Glutamatergic neuron (in vitro differentiated cells): ENCODE results near the gene FBLN5. TPM values are rescaled to one million over a fixed set of nuclear protein-coding genes. Genes with fewer than 3 reads are reported as not detected.

ENCODE experiments used
- DNase-seq: peaks from one replicate; pipeline ENCODE4 v3.0.0; 2022
- H3K27ac Mint-ChIP-seq: one replicate; pipeline ENCODE4 v1.8.0; 2020; ENCODE audit warnings: mild to moderate bottlenecking, mixed read lengths, inconsistent platforms; ENCODE audit not compliant: unreplicated experiment
- H3K27me3 Mint-ChIP-seq: one replicate; pipeline ENCODE4 v1.8.0; 2020; ENCODE audit warnings: mild to moderate bottlenecking, moderate library complexity, mixed read lengths, inconsistent platforms; ENCODE audit not compliant: unreplicated experiment
- H3K36me3 Mint-ChIP-seq: one replicate; pipeline ENCODE4 v1.8.0; 2020; ENCODE audit warnings: mild to moderate bottlenecking, mixed read lengths, inconsistent platforms; ENCODE audit not compliant: unreplicated experiment
- H3K4me1 Mint-ChIP-seq: one replicate; pipeline ENCODE4 v1.8.0; 2020; ENCODE audit warnings: mild to moderate bottlenecking, low read depth, mixed read lengths, inconsistent platforms; ENCODE audit not compliant: unreplicated experiment
- H3K4me3 Mint-ChIP-seq: one replicate; pipeline ENCODE4 v1.8.0; 2020; ENCODE audit warnings: mild to moderate bottlenecking, mixed read lengths, inconsistent platforms; ENCODE audit not compliant: unreplicated experiment
- H3K9me3 Mint-ChIP-seq: one replicate; pipeline ENCODE4 v1.8.0; 2020; ENCODE audit warnings: mild to moderate bottlenecking, moderate library complexity, mixed read lengths, inconsistent platforms; ENCODE audit not compliant: unreplicated experiment
- total RNA-seq: library from RNA; stranded (reverse); fragmentation: NEBNext Ultra II Directional; extraction: Animal tissue kit (Norgen Biotek cat#: 25700); gene quantifications from one replicate; pipeline ENCODE4 v1.2.1, GENCODE V29; 2021; ENCODE audit not compliant: unreplicated experiment
- TF ChIP-seq, protein P1 (sequence below): fragments of 200-600 bp; sonication (generic); IDR thresholded peaks from one replicate; pipeline ENCODE4 v1.5.0; 2021; ENCODE audit not compliant: partially characterized antibody, unreplicated experiment

Gene FBLN5
- total RNA-seq, 1 donor from 2014 or later, result not detected

DNA sequence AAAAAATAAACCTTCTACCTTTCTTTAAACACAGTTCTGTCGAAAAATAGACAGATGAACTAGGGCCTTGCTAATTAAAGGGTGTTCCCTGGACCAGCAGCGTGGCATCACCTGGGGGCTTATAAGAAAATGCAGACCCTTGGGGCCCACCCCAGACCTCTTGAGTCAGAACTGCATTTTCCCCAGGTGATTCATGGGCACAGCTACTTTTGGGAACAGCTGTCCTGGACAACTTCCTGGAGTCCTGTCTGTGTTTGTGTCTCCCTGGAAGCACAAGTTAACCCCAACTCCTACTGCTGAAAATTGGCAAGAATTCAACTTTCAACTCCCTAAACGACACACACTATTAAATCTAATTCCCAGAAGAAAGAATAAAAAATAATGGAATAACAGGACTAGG lies 17.8 kb downstream of the FBLN5 start:
- no peaks in the 10 kb centered on the region for H3K36me3 Mint-ChIP-seq
- TF ChIP-seq, protein P1, sequence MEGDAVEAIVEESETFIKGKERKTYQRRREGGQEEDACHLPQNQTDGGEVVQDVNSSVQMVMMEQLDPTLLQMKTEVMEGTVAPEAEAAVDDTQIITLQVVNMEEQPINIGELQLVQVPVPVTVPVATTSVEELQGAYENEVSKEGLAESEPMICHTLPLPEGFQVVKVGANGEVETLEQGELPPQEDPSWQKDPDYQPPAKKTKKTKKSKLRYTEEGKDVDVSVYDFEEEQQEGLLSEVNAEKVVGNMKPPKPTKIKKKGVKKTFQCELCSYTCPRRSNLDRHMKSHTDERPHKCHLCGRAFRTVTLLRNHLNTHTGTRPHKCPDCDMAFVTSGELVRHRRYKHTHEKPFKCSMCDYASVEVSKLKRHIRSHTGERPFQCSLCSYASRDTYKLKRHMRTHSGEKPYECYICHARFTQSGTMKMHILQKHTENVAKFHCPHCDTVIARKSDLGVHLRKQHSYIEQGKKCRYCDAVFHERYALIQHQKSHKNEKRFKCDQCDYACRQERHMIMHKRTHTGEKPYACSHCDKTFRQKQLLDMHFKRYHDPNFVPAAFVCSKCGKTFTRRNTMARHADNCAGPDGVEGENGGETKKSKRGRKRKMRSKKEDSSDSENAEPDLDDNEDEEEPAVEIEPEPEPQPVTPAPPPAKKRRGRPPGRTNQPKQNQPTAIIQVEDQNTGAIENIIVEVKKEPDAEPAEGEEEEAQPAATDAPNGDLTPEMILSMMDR, result no peak
- no peak for DNase-seq
- peaks cover 1% of the 10 kb centered on the region for H3K4me1 Mint-ChIP-seq
- no peaks in the 10 kb centered on the region for H3K9me3 Mint-ChIP-seq
- peaks cover 2% of the 10 kb centered on the region for H3K27me3 Mint-ChIP-seq
- no peak overlapping the region for H3K27ac Mint-ChIP-seq
- H3K4me3 Mint-ChIP-seq, result no peak overlapping the region

DNA sequence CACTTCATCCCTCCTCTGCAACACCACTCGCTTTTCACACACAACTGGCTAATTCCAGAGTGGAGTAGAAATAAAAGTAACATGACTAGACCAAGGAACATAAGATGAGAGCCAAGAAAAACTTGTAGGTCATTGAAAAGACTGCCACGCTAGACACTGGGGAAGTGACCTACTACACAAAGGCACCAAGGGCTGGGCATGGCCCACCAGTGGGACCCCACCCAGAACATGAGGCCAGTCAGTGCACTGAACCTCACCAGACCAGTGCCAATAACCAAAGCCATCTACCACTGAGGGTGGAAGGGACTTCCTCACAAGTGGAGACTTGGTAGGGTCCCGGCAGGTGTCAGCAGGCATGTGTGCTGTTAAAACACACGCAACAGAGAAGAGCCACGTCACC lies 19.7 kb downstream of the FBLN5 start:
- Mint-ChIP-seq H3K4me1 (peaks cover 1% of the 10 kb centered on the region), H3K36me3 (no peaks in the 10 kb centered on the region), H3K27ac (no peak overlapping the region), H3K9me3 (no peaks in the 10 kb centered on the region), H3K27me3 (peaks cover 2% of the 10 kb centered on the region), H3K4me3 (no peak overlapping the region)
- TF ChIP-seq, protein P1, result no peak
- DNase-seq, result no peak

DNA sequence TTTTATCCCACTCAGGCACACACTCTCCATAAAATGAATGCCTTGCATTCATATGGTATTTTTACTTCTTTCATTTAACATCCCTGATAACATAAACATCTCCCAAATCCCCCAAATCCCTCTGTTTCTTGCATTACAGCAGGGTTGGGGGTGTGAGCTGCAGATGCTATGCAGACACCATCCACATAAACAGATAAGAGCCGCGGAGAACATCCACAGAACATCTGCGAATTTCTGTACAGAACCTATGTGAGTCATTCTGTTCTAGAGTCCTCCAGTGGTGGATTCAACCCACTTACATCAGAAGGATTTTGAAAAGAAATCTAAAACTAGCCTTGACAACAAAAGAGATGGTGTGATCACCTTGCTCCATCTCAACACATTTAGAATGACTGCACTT lies 20.3 kb downstream of the FBLN5 start:
- H3K9me3 Mint-ChIP-seq, result no peaks in the 10 kb centered on the region
- peaks cover 2% of the 10 kb centered on the region for H3K27me3 Mint-ChIP-seq
- H3K4me1 Mint-ChIP-seq, result peaks cover 1% of the 10 kb centered on the region
- H3K36me3 Mint-ChIP-seq, result no peaks in the 10 kb centered on the region
- H3K27ac Mint-ChIP-seq, result no peak overlapping the region
- TF ChIP-seq, protein P1, result no peak
- DNase-seq, result no peak
- no peak overlapping the region for H3K4me3 Mint-ChIP-seq

DNA sequence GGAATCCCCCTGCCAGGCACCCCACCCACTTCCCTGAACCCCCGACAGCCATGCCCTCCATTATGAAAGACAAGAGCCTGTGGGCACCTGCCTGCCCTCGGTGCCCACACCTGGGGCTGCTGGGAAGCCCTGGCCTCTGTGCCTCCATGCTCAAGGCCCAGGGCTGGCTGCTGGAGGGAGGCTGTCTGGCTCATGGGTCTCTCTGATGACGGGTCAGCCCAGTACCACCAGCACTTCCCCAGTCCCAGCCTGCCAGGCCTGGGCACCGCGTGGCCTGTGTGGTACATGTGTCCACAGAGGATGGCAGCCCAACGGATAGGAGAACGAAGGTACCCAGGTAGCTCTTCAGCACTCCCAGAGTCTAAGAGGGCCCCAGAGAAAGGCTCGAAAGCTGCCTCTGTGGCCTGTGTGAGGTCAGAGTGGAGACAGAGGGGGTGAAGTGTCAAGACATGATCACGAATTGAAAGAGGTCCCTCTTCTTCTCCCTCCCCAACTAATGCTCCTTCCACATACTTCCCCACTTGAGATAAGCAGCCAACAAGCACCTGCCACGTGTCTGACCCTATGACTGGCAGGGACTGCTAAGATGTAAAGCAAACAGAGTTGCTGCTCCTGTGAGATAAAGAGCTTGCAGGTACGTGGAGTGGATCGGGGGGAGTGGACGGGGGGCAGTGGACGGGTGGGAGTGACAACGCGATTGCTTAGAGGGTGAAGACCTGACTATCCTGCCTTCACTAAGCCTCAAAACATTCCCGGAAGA lies 21.2 kb downstream of the FBLN5 start:
- Mint-ChIP-seq H3K4me3 (no peak overlapping the region), H3K36me3 (no peaks in the 10 kb centered on the region), H3K27ac (no peak overlapping the region), H3K4me1 (peaks cover 1% of the 10 kb centered on the region), H3K9me3 (no peaks in the 10 kb centered on the region), H3K27me3 (peaks cover 2% of the 10 kb centered on the region)
- TF ChIP-seq, protein P1, result no peak
- DNase-seq, result no peak

DNA sequence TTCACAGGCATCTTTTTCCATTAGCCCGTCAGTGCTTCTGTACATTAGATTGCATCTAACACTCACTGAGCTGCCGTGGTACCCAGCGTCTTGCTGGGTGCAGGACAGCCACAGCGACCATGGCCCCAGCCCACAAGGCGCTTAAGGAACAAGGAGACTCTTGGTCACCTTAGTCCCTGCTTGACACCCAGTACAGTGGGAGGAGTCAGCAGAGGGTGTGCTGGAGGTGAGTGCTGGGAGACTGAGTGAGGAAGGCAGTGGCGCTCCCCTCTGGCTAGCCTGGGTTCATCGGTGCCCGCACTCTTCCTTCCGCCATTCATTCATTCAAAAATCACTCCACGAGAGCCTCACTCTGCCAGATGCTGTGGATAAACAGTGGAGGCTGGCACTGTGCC lies 21.8 kb downstream of the FBLN5 start:
- no peak overlapping the region for H3K4me3 Mint-ChIP-seq

More for the DNA sequence above, 21.8 kb downstream of the FBLN5 start:
- Mint-ChIP-seq H3K27me3 (peaks cover 2% of the 10 kb centered on the region), H3K4me1 (peaks cover 1% of the 10 kb centered on the region), H3K27ac (no peak overlapping the region), H3K9me3 (no peaks in the 10 kb centered on the region), H3K36me3 (no peaks in the 10 kb centered on the region)
- TF ChIP-seq, protein P1, result no peak
- no peak for DNase-seq
